GM12892 (cell line): ENCODE results near the gene SRPX.

Experiments used
- POLR2A ChIP-seq: IDR thresholded peaks from 2 replicates; pipeline ENCODE4 v1.6.1; 2011; ENCODE audit warnings: low read depth, low read length, control low read depth
- POLR2AphosphoS5 ChIP-seq: IDR thresholded peaks from 2 replicates; pipeline ENCODE4 v1.6.1; 2011; ENCODE audit warnings: low read depth, low read length, control low read depth

GRCh38 chrX:38240541-38240940, 19.9 kb upstream of the SRPX start:
- TF ChIP-seq POLR2A: no peak
- no peak for TF ChIP-seq POLR2AphosphoS5
